DOHH2 (cell line): ENCODE results near the gene CCDC91.

Experiments
- H3F3A ChIP-seq: fragments of 200-600 bp; sonication (generic), shearing (Covaris generic); 2 replicates; pipeline ENCODE4 v1.6.0; 2016; ENCODE audit warnings: antibody characterized with exemption, mild to moderate bottlenecking; ENCODE audit not compliant: control insufficient read depth, insufficient read depth
- H3K27ac ChIP-seq: fragments of 200-600 bp; sonication (generic); 2 replicates; pipeline ENCODE4 v1.5.1; 2014; ENCODE audit warnings: low read depth, mild to moderate bottlenecking, low read length, moderate library complexity
- H3K27me3 ChIP-seq: fragments of 200-600 bp; sonication (generic); 2 replicates; pipeline ENCODE4 v1.6.1; 2014; ENCODE audit warnings: mild to moderate bottlenecking, low read length, mixed read lengths; ENCODE audit not compliant: control insufficient read depth
- H3K36me3 ChIP-seq: fragments of 200-600 bp; sonication (generic); 2 replicates; pipeline ENCODE4 v1.6.1; 2014; ENCODE audit warnings: mild to moderate bottlenecking, low read length, moderate library complexity, mixed read lengths; ENCODE audit not compliant: control insufficient read depth
- H3K4me1 ChIP-seq: fragments of 200-600 bp; sonication (generic); 2 replicates; pipeline ENCODE4 v1.6.1; 2014; ENCODE audit warnings: mild to moderate bottlenecking, low read length, mixed read lengths; ENCODE audit not compliant: control insufficient read depth
- H3K4me2 ChIP-seq: fragments of 200-600 bp; sonication (generic); 2 replicates; pipeline ENCODE4 v1.6.0; 2014; ENCODE audit warnings: mild to moderate bottlenecking, low read length, moderate library complexity
- H3K4me3 ChIP-seq: fragments of 200-600 bp; sonication (generic); 2 replicates; pipeline ENCODE4 v1.5.1; 2014; ENCODE audit warnings: mild to moderate bottlenecking, low read length, mixed read lengths
- H3K79me2 ChIP-seq: fragments of 200-600 bp; sonication (generic); 2 replicates; pipeline ENCODE4 v1.6.1; 2014; ENCODE audit warnings: mild to moderate bottlenecking, low read length, mixed read lengths; ENCODE audit not compliant: control insufficient read depth
- H3K9me2 ChIP-seq: fragments of 200-600 bp; sonication (generic); replicated peaks from 2 replicates; pipeline ENCODE4 v1.6.1; 2014; ENCODE audit warnings: mild to moderate bottlenecking, low read length, mixed read lengths; ENCODE audit not compliant: control insufficient read depth
- H3K9me3 ChIP-seq: fragments of 200-600 bp; sonication (generic); 2 replicates; pipeline ENCODE4 v1.6.1; 2014; ENCODE audit warnings: antibody characterized with exemption, low read length, mixed read lengths; ENCODE audit not compliant: control insufficient read depth, insufficient read depth
- H4K20me1 ChIP-seq: fragments of 200-600 bp; sonication (generic); 2 replicates; pipeline ENCODE4 v1.6.0; 2014; ENCODE audit warnings: low read depth, mild to moderate bottlenecking, antibody characterized with exemption, low read length, moderate library complexity; ENCODE audit not compliant: control insufficient read depth, insufficient read depth
- CTCF ChIP-seq: fragments of 200-600 bp; sonication (generic); IDR thresholded peaks from one replicate; pipeline ENCODE4 v1.5.1; 2014; ENCODE audit warnings: antibody characterized with exemption, mild to moderate bottlenecking, low read depth, low read length; ENCODE audit not compliant: poor library complexity, severe bottlenecking
- EZH2phosphoT487 ChIP-seq: fragments of 200-600 bp; sonication (generic); IDR thresholded peaks from 2 replicates; pipeline ENCODE4 v1.6.1; 2017; ENCODE audit warnings: borderline replicate concordance, mild to moderate bottlenecking, antibody characterized with exemption, low read length, moderate library complexity, mixed read lengths

CCDC91 gene

DNA sequence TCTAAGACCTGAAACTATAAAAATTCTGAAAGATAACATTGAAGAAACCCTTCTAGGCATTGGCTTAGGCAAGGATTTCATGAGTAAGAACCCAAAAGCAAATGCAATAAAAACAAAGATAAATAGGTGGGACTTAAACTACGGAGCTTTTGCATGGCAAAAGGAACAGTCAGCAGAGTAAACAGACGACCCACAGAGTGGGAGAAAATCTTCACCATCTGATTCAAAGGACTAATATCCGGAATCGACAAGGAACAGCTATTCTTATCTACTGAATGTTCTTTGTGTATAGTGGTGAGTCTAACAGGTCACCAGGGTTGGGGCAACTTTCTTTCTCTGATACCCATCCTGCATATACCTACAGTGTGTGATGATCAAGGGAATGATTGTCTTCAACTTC is 198.6 kb downstream of the CCDC91 start:
- Histone ChIP-seq H3K4me2 (no peak overlapping the region), H3F3A (no peaks in the 10 kb centered on the region), H4K20me1 (no peaks in the 10 kb centered on the region), H3K27ac (no peak overlapping the region), H3K79me2 (no peaks in the 10 kb centered on the region), H3K4me1 (no peaks in the 10 kb centered on the region), H3K9me2 (no peaks in the 10 kb centered on the region; the same call in 1 of the 2 replicates), H3K27me3 (no peaks in the 10 kb centered on the region), H3K9me3 (no peaks in the 10 kb centered on the region), H3K36me3 (no peaks in the 10 kb centered on the region), H3K4me3 (no peak overlapping the region)
- TF ChIP-seq EZH2phosphoT487, result no peak
- TF ChIP-seq CTCF, result no peak

DNA sequence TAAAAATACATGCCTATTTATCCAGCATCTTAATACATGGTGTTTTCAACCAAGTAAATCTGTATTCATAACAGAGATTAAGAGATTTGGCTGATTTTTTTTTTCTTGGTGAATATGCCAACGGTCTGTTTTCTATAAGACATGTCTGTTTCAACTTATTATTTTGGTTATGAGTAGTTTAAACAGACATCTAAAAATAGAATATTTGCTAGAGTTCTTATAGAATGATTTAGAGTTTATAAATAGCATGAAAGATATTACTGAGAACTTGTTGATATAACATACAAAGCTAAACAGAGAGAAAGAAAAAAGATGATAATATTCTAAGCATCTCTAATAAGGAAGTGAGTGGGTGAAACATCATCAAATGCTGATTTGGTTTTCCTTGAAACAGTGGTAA is 199.9 kb downstream of the CCDC91 start:
- H3K4me2 ChIP-seq, result no peak overlapping the region
- H3K9me3 ChIP-seq, result no peaks in the 10 kb centered on the region

DNA sequence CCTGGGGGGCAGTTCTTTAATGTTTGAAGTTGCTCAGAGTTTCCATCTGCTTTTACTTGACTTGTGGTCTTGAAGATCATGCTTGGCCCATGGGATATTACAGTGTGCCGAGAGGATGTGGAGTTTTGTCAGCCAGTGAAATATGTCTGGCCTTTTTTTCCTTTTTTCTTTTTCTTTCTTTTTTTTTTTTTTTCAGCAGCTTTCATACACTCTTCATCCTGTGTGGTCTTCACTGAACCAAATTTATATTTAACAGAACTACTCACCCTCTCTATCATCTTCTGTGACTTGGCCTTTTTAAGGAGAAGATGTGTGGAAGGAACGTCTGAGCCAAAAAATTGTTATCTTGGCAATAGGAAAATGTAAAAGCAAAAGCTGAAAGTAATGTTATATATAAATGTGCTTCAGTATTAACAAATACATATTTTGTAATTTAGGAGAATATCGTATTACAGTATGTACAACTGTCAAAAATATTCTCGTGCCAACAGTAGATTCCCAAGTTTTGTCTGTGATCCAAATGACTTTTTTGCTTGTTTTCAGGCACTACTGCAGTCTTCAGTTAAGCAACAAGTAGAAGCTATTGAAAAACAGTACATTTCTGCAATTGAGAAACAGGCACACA is 200.6 kb downstream of the CCDC91 start:
- no peaks in the 10 kb centered on the region; the same call in 1 of the 2 replicates for H3K9me2 ChIP-seq
- H3F3A ChIP-seq, result no peaks in the 10 kb centered on the region
- no peaks in the 10 kb centered on the region for H4K20me1 ChIP-seq
- no peaks in the 10 kb centered on the region for H3K36me3 ChIP-seq
- no peaks in the 10 kb centered on the region for H3K4me1 ChIP-seq
- H3K27me3 ChIP-seq, result no peaks in the 10 kb centered on the region
- H3K4me2 ChIP-seq, result no peak overlapping the region
- TF ChIP-seq EZH2phosphoT487 (no peak), CTCF (no peak)
- H3K9me3 ChIP-seq, result no peaks in the 10 kb centered on the region
- no peak overlapping the region for H3K4me3 ChIP-seq
- no peak overlapping the region for H3K27ac ChIP-seq
- H3K79me2 ChIP-seq, result no peaks in the 10 kb centered on the region

More for the DNA sequence above, 199.9 kb downstream of the CCDC91 start:
- H4K20me1 ChIP-seq, result no peaks in the 10 kb centered on the region
- no peaks in the 10 kb centered on the region for H3F3A ChIP-seq
- TF ChIP-seq EZH2phosphoT487, result no peak
- no peak for TF ChIP-seq CTCF
- no peak overlapping the region for H3K27ac ChIP-seq
- H3K79me2 ChIP-seq, result no peaks in the 10 kb centered on the region
- H3K27me3 ChIP-seq, result no peaks in the 10 kb centered on the region
- no peaks in the 10 kb centered on the region for H3K4me1 ChIP-seq
- H3K4me3 ChIP-seq, result no peak overlapping the region
- no peaks in the 10 kb centered on the region for H3K36me3 ChIP-seq
- no peaks in the 10 kb centered on the region; the same call in 1 of the 2 replicates for H3K9me2 ChIP-seq
